K562 (cell line): ENCODE measurements around the gene GANAB. TPM values are rescaled to one million over a fixed set of nuclear protein-coding genes. Genes with fewer than 3 reads are reported as not detected.

ENCODE experiments used
- ATF7 ChIP-seq: fragments of 450-650 bp; IDR thresholded peaks from 2 replicates; pipeline ENCODE4 v1.7.1; 2014; ENCODE audit warnings: mild to moderate bottlenecking, moderate library complexity
- CBFA2T3 ChIP-seq: fragments of 450-650 bp; IDR thresholded peaks from 2 replicates; pipeline ENCODE4 v1.6.1; 2017
- CBX8 ChIP-seq: fragments of 200-600 bp; sonication (generic); IDR thresholded peaks from 2 replicates; pipeline ENCODE4 v1.6.1; 2012; ENCODE audit warnings: borderline replicate concordance, mixed run types, low read depth, mild to moderate bottlenecking, moderate library complexity, mixed read lengths, low read length, control low read depth, inconsistent platforms; ENCODE audit not compliant: poor library complexity, severe bottlenecking; ENCODE audit errors: extremely low read depth
- EP300 ChIP-seq: IDR thresholded peaks from 2 replicates; pipeline ENCODE4 v1.6.1; 2012; ENCODE audit warnings: low read length, improper control_type of control experiment
- ESRRA ChIP-seq: fragments of 450-650 bp; IDR thresholded peaks from 2 replicates; pipeline ENCODE4 v1.6.1; 2014; ENCODE audit warnings: low read depth, mild to moderate bottlenecking, moderate library complexity, borderline replicate concordance
- FOXM1 ChIP-seq, 2 experiments: fragments of 450-650 bp in 1 of 2; sonication (generic) in 1 of 2; formaldehyde crosslinking in 1 of 2; IDR thresholded peaks; 2 replicates each; pipeline versions ENCODE4 v1.6.1 to v1.9.0; 2017 to 2022; ENCODE audit warnings: low read depth in 2 of 2, mild to moderate bottlenecking in 2 of 2, missing genetic modification reagents in 1 of 2, moderate library complexity in 1 of 2
- ID3 ChIP-seq, 2 experiments: fragments of 250-450 bp in 1 of 2; fragments of 450-650 bp in 1 of 2; sonication (Bioruptor Pico) in 1 of 2; IDR thresholded peaks; 2 replicates each; pipeline versions ENCODE4 v1.6.1 to v1.8.0; 2016 to 2021; ENCODE audit warnings: mild to moderate bottlenecking in 2 of 2, moderate library complexity in 2 of 2, missing compliant biosample characterization in 1 of 2, missing genetic modification characterization in 1 of 2
- MAZ ChIP-seq, 2 experiments: fragments of 450-650 bp in 1 of 2; sonication (generic) in 1 of 2; formaldehyde crosslinking; IDR thresholded peaks in 1 of 2; conservative IDR thresholded peaks in 1 of 2; 2 replicates each; pipeline versions ENCODE4 v1.4.0 to v1.5.0; 2020; ENCODE audit warnings: mild to moderate bottlenecking in 1 of 2, missing genetic modification reagents in 1 of 2
- MNT ChIP-seq, 2 experiments: fragments of 450-650 bp; conservative IDR thresholded peaks; 2 replicates each; pipeline ENCODE4 v1.6.1; 2017; ENCODE audit warnings: mild to moderate bottlenecking in 2 of 2, moderate library complexity in 2 of 2
- MTA3 ChIP-seq: fragments of 450-650 bp; formaldehyde crosslinking; IDR thresholded peaks from 2 replicates; pipeline ENCODE4 v1.6.1; 2017; ENCODE audit warnings: mild to moderate bottlenecking, borderline replicate concordance
- NELFE ChIP-seq: IDR thresholded peaks from 2 replicates; pipeline ENCODE4 v1.6.1; 2011; ENCODE audit warnings: mild to moderate bottlenecking; ENCODE audit not compliant: insufficient read depth, insufficient read length
- POLR2G ChIP-seq: fragments of 200-400 bp; formaldehyde crosslinking; IDR thresholded peaks from 2 replicates; pipeline ENCODE4 v1.6.1; 2017; ENCODE audit warnings: low read depth, mild to moderate bottlenecking, antibody characterized with exemption, low read length, moderate library complexity
- RBFOX2 ChIP-seq: fragments of 200-400 bp; formaldehyde crosslinking; IDR thresholded peaks from 2 replicates; pipeline ENCODE4 v1.6.1; 2017; ENCODE audit warnings: low read depth, mild to moderate bottlenecking, low read length, moderate library complexity
- SMAD1 ChIP-seq: fragments of 150-350 bp; IDR thresholded peaks from 2 replicates; pipeline ENCODE4 v1.6.1; 2014; ENCODE audit warnings: low read length, low read depth; ENCODE audit not compliant: partially characterized antibody
- SOX6 ChIP-seq: fragments of 450-650 bp; IDR thresholded peaks from 2 replicates; pipeline ENCODE4 v1.6.1; 2014; ENCODE audit warnings: mild to moderate bottlenecking
- ZBTB7A ChIP-seq: IDR thresholded peaks from 2 replicates; pipeline ENCODE4 v1.6.1; 2011; ENCODE audit warnings: low read depth, mild to moderate bottlenecking, low read length, moderate library complexity, borderline replicate concordance; ENCODE audit not compliant: control insufficient read depth
- ZNF263 ChIP-seq: sonication (generic); formaldehyde crosslinking; IDR thresholded peaks from 2 replicates; pipeline ENCODE4 v1.8.0; 2022; ENCODE audit warnings: mild to moderate bottlenecking, missing genetic modification reagents, borderline replicate concordance
- polyA plus RNA-seq, 8 experiments: library from polyadenylated mRNA; depleted of rRNA in 4 of 8; stranded (reverse) in 5 of 8; unstranded in 3 of 8; fragments of >200 nt; fragmentation: Nextera tagmentation in 2 of 8; fragmentation: Illumina TruSeq in 1 of 8; extraction: Ambion mirVana in 2 of 8; extraction: Trizol in 1 of 8; gene quantifications; 2 replicates each; pipeline versions ENCODE4 v1.2.1 to v1.2.3, GENCODE V29; 2011 to 2014; ENCODE audit warnings: inconsistent platforms in 1 of 8, missing spikeins in 1 of 8
- total RNA-seq, 7 experiments: library from RNA; depleted of rRNA in 6 of 7; stranded (reverse); fragments of >200 nt in 6 of 7; fragmentation: Illumina TruSeq in 2 of 7; extraction: Trizol in 2 of 7; gene quantifications; 2 replicates each; pipeline versions ENCODE4 v1.2.1 to v1.2.3, GENCODE V29; 2011 to 2021; ENCODE audit warnings: low replicate concordance in 1 of 7
- TF ChIP-seq, protein P1 (sequence below): IDR thresholded peaks from 2 replicates; pipeline ENCODE4 v1.6.1; 2016; ENCODE audit warnings: missing genetic modification characterization, missing compliant biosample characterization
- TF ChIP-seq, protein P2 (sequence below): fragments of 450-650 bp; conservative IDR thresholded peaks from 2 replicates; pipeline ENCODE4 v1.6.1; 2016; ENCODE audit warnings: missing genetic modification characterization, low read depth, mild to moderate bottlenecking, control low read depth, missing compliant biosample characterization

The GANAB gene
- total and polyA plus RNA-seq, 9 of the 15 experiments (the other 6 are each of a cell fraction or from before 2014, with no cell fraction given) = 6.5 to 284 (median 161) TPM

GRCh38 chr11:62599069-62599696 is 47.2 kb downstream of the GANAB start (continued):
- TF ChIP-seq FOXM1 (IDR thresholded peaks at IDR 0.05; ENCODE audit: low read depth) (peak; percentile 81), FOXM1 (CRISPR knock-in tag; IDR thresholded peaks at IDR 0.05; ENCODE audit: low read depth) (no peak), SOX6 (peak; percentile 70), ATF7 (peak; percentile 86), ID3 (CRISPR knock-in tag; IDR thresholded peaks at IDR 0.05) (no peak), ID3 (tag; IDR thresholded peaks at IDR 0.05) (no peak), EP300 (peak; percentile 30; the same call in 1 of the 2 replicates), MTA3 (peak; percentile 24; the same call in 1 of the 2 replicates), NELFE (no peak), CBFA2T3 (peak; percentile 14; the same call in 1 of the 2 replicates), SMAD1 (peak; percentile 86), ESRRA (peak; percentile 64; the same call in 1 of the 2 replicates), ZNF263 (no peak), RBFOX2 (peak; percentile 70), MNT (conservative IDR thresholded peaks at IDR 0.05) (peak; percentile 68; a peak in 3 of 4 replicates), POLR2G (peak; percentile 50; the same call in 1 of the 2 replicates), MAZ (CRISPR knock-in tag; conservative IDR thresholded peaks at IDR 0.05 in 1 of 2, IDR thresholded peaks at IDR 0.05 in 1 of 2) (peak; percentile 41 to 87; a peak in 3 of 4 replicates), CBX8 (no peak), ZBTB7A (peak; percentile 47; the same call in 1 of the 2 replicates)
- TF ChIP-seq, protein P1, sequence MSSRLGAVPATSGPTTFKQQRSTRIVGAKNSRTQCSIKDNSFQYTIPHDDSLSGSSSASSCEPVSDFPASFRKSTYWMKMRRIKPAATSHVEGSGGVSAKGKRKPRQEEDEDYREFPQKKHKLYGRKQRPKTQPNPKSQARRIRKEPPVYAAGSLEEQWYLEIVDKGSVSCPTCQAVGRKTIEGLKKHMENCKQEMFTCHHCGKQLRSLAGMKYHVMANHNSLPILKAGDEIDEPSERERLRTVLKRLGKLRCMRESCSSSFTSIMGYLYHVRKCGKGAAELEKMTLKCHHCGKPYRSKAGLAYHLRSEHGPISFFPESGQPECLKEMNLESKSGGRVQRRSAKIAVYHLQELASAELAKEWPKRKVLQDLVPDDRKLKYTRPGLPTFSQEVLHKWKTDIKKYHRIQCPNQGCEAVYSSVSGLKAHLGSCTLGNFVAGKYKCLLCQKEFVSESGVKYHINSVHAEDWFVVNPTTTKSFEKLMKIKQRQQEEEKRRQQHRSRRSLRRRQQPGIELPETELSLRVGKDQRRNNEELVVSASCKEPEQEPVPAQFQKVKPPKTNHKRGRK (tag) = peak; percentile 96
- TF ChIP-seq, protein P2, sequence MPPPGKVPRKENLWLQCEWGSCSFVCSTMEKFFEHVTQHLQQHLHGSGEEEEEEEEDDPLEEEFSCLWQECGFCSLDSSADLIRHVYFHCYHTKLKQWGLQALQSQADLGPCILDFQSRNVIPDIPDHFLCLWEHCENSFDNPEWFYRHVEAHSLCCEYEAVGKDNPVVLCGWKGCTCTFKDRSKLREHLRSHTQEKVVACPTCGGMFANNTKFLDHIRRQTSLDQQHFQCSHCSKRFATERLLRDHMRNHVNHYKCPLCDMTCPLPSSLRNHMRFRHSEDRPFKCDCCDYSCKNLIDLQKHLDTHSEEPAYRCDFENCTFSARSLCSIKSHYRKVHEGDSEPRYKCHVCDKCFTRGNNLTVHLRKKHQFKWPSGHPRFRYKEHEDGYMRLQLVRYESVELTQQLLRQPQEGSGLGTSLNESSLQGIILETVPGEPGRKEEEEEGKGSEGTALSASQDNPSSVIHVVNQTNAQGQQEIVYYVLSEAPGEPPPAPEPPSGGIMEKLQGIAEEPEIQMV (tag) = 0 out of 2 replicates have a peak, but pooled peaks have one; percentile 62
